Measurements from ENCODE around the gene RTN3. TPM values are rescaled to one million over a fixed set of nuclear protein-coding genes. Genes with fewer than 3 reads are reported as not detected.
A peak's percentile ranks its signal among the peaks of the same experiment; 100 is the strongest.

Gene RTN3
- total RNA-seq, 1 donor from 2014 or later: 279 TPM

GRCh38 chr11:63713766-63714165 lies 32.5 kb downstream of the RTN3 start:
- no peak overlapping the region for H3K4me2 ChIP-seq
- no peak overlapping the region for H3K9ac ChIP-seq
- H3K4me1 ChIP-seq: no peaks in the 10 kb centered on the region
- H3K4me1 Mint-ChIP-seq: peaks cover 12% of the 10 kb centered on the region
- peaks cover 9% of the 10 kb centered on the region for H3K36me3 Mint-ChIP-seq
- no peaks in the 10 kb centered on the region for H3K9me3 ChIP-seq (ENCODE audit: low read depth)
- TF ChIP-seq CTCF (IDR thresholded peaks at IDR 0.05) (no peak), EZH2 (IDR thresholded peaks at IDR 0.05) (no peak), EZH2phosphoT487 (IDR thresholded peaks at IDR 0.05) (no peak)
- DNase-seq (ENCODE audit: low spot score): no peak
- peaks cover 92% of the 10 kb centered on the region for H4K20me1 ChIP-seq (ENCODE audit: low read depth)
- no peak overlapping the region for H3K27ac Mint-ChIP-seq
- peaks cover 2% of the 10 kb centered on the region for H3K27me3 Mint-ChIP-seq (ENCODE audit: insufficient read depth, low read depth)
- H3K36me3 ChIP-seq: peaks cover 4% of the 10 kb centered on the region
- no peak overlapping the region for H3K27ac ChIP-seq
- no peak overlapping the region for H3K4me3 Mint-ChIP-seq
- peaks cover 4% of the 10 kb centered on the region for H3F3A ChIP-seq (ENCODE audit: low read depth)
- no peak overlapping the region for H3K4me3 ChIP-seq
- H3K79me2 ChIP-seq (ENCODE audit: low read depth): peaks cover 100% of the 10 kb centered on the region
- no peaks in the 10 kb centered on the region for H3K9me3 Mint-ChIP-seq
- no peak overlapping the region for H2AFZ ChIP-seq (replicated peaks)
- no peaks in the 10 kb centered on the region for H3K27me3 ChIP-seq

GRCh38 chr11:63716046-63716445 lies 34.7 kb downstream of the RTN3 start:
- H4K20me1 ChIP-seq (ENCODE audit: low read depth): peaks cover 90% of the 10 kb centered on the region

GRCh38 chr11:63719001-63719400 lies 37.7 kb downstream of the RTN3 start:
- Histone ChIP-seq H4K20me1 (ENCODE audit: low read depth) (peaks cover 88% of the 10 kb centered on the region), H3K27me3 (no peaks in the 10 kb centered on the region), H3K9me3 (ENCODE audit: low read depth) (no peaks in the 10 kb centered on the region), H3K9ac (no peak overlapping the region), H2AFZ (replicated peaks) (no peak overlapping the region), H3K36me3 (no peaks in the 10 kb centered on the region), H3F3A (ENCODE audit: low read depth) (peaks cover 7% of the 10 kb centered on the region), H3K4me1 (no peaks in the 10 kb centered on the region), H3K79me2 (ENCODE audit: low read depth) (peaks cover 100% of the 10 kb centered on the region), H3K4me3 (no peak overlapping the region), H3K27ac (peak overlapping the region; percentile 43), H3K4me2 (no peak overlapping the region)
- no peak for DNase-seq (ENCODE audit: low spot score)
- no peak overlapping the region for H3K27ac Mint-ChIP-seq
- TF ChIP-seq EZH2 (IDR thresholded peaks at IDR 0.05) (no peak), EZH2phosphoT487 (IDR thresholded peaks at IDR 0.05) (no peak), CTCF (IDR thresholded peaks at IDR 0.05) (no peak)
- H3K27me3 Mint-ChIP-seq (ENCODE audit: insufficient read depth, low read depth): no peaks in the 10 kb centered on the region
- H3K4me1 Mint-ChIP-seq: peaks cover 3% of the 10 kb centered on the region
- no peaks in the 10 kb centered on the region for H3K9me3 Mint-ChIP-seq
- no peak overlapping the region for H3K4me3 Mint-ChIP-seq
- H3K36me3 Mint-ChIP-seq: no peaks in the 10 kb centered on the region

More at GRCh38 chr11:63716046-63716445, 34.7 kb downstream of the RTN3 start:
- Histone ChIP-seq H3F3A (ENCODE audit: low read depth) (peaks cover 4% of the 10 kb centered on the region), H3K4me2 (no peak overlapping the region), H3K27me3 (no peaks in the 10 kb centered on the region), H3K79me2 (ENCODE audit: low read depth) (peaks cover 100% of the 10 kb centered on the region), H3K9ac (no peak overlapping the region), H3K36me3 (peaks cover 4% of the 10 kb centered on the region), H3K27ac (no peak overlapping the region), H3K9me3 (ENCODE audit: low read depth) (no peaks in the 10 kb centered on the region), H3K4me3 (no peak overlapping the region), H2AFZ (replicated peaks) (no peak overlapping the region), H3K4me1 (no peaks in the 10 kb centered on the region)
- Mint-ChIP-seq H3K27ac (no peak overlapping the region), H3K27me3 (ENCODE audit: insufficient read depth, low read depth) (peaks cover 2% of the 10 kb centered on the region), H3K4me1 (peaks cover 9% of the 10 kb centered on the region), H3K9me3 (no peaks in the 10 kb centered on the region), H3K4me3 (no peak overlapping the region), H3K36me3 (peaks cover 5% of the 10 kb centered on the region)
- DNase-seq (ENCODE audit: low spot score): no peak
- TF ChIP-seq CTCF (IDR thresholded peaks at IDR 0.05) (no peak), EZH2phosphoT487 (IDR thresholded peaks at IDR 0.05) (no peak), EZH2 (IDR thresholded peaks at IDR 0.05) (no peak)

All from neural progenitor cell (in vitro differentiated cells).